C4-2B (cell line): ENCODE measurements around the gene ZBTB40.

ENCODE experiments used
- CTCF ChIP-seq: fragments of 450-650 bp; conservative IDR thresholded peaks from 2 replicates; pipeline ENCODE4 v1.5.1; 2017; ENCODE audit warnings: mild to moderate bottlenecking
- ZFX ChIP-seq: fragments of 450-650 bp; IDR thresholded peaks from 2 replicates; pipeline ENCODE4 v1.6.1; 2017

GRCh38 chr1:22502202-22502601 lies 50.6 kb downstream of the ZBTB40 start:
- TF ChIP-seq CTCF (no peak), ZFX (no peak)
